Adrenal gland (tissue), 12 donors: ENCODE data around the gene FBXO10. TPM values are rescaled to one million over a fixed set of nuclear protein-coding genes. Genes with fewer than 3 reads are reported as not detected.

Experiments
- DNase-seq, 7 donors: peaks; one replicate each; pipeline ENCODE4 v3.0.0-alpha.2; 2019 to 2020
- H3K27ac ChIP-seq, 5 donors: fragments of 200-600 bp; sonication (generic) in 4 of 5; 1 replicate in 3 of 5; 2 replicates in 2 of 5; pipeline versions ENCODE4 v1.5.1 to v1.8.0; 2016 to 2020; ENCODE audit warnings: mild to moderate bottlenecking in 1 of 5
- H3K27me3 ChIP-seq: fragments of 200-600 bp; 2 replicates; pipeline ENCODE4 v1.8.0; 2021
- H3K36me3 ChIP-seq, 2 donors: fragments of 200-600 bp; replicated peaks in 1 of 2; 1 replicate in 1 of 2; 2 replicates in 1 of 2; pipeline versions ENCODE4 v1.5.1 to v1.8.0; 2018 to 2022
- H3K4me1 ChIP-seq, 2 donors: fragments of 200-600 bp; replicated peaks in 1 of 2; 1 replicate in 1 of 2; 2 replicates in 1 of 2; pipeline versions ENCODE4 v1.5.1 to v1.8.0; 2018 to 2021
- H3K4me3 ChIP-seq, 4 donors: fragments of 200-600 bp; sonication (generic) in 3 of 4; one replicate each; pipeline ENCODE4 v1.5.1; 2016 to 2018
- H3K9me3 ChIP-seq, 3 donors: fragments of 200-600 bp; sonication (generic) in 1 of 3; replicated peaks in 1 of 3; 1 replicate in 2 of 3; 2 replicates in 1 of 3; pipeline versions ENCODE4 v1.5.1 to v1.8.0; 2016 to 2021
- POLR2A ChIP-seq, 2 donors: fragments of 450-650 bp; IDR thresholded peaks; one replicate each; pipeline ENCODE4 v1.6.1; 2017; ENCODE audit warnings: antibody characterized with exemption in 2 of 2, mild to moderate bottlenecking in 2 of 2, moderate library complexity in 1 of 2
- WGBS, 4 donors: extraction: QIAGEN DNeasy Blood & Tissue Kit in 2 of 4; methylation state at CpG; one replicate each; pipeline versions ENCODE4 v1.1.5 to v1.1.7; 2013 to 2017; 5-methylcytosine and 5-hydroxymethylcytosine counted together
- intact Hi-C, 2 donors: fragments of 100-400 bp; cut with DNase I; formaldehyde crosslinking; loops; one replicate each; pipeline versions ENCODE4 v1.14.1 to v1.15.0; 2022 to 2023
- polyA plus RNA-seq, 3 donors: library from polyadenylated mRNA; stranded (reverse); fragments of 200-250 nt in 2 of 3; fragments of 350-450 nt in 1 of 3; fragmentation: Illumina TruSeq in 1 of 3; extraction: RNeasy Lipid Tissue Mini Kit (QIAGEN cat#74804) in 1 of 3; gene quantifications; one replicate each; pipeline ENCODE4 v1.2.3, GENCODE V29; 2013 to 2014
- total RNA-seq, 9 donors: library from RNA; depleted of rRNA in 4 of 9; stranded (reverse); fragments of >200 nt in 4 of 9; fragments of 120-200 nt in 1 of 9; fragmentation: NEBNext Ultra II Directional in 1 of 9; extraction: Animal tissue kit (Norgen Biotek cat#: 25700) in 1 of 9; gene quantifications; one replicate each; pipeline versions ENCODE4 v1.1.0 to v1.2.4, GENCODE V29; 2013 to 2023
- TF ChIP-seq, protein P1 (sequence below), 6 experiments: fragments of 450-650 bp in 4 of 6; fragments of 200-600 bp in 2 of 6; sonication (generic) in 1 of 6; IDR thresholded peaks; 1 replicate in 5 of 6; 2 replicates in 1 of 6; pipeline versions ENCODE4 v1.5.1 to v1.8.0; 2016 to 2021; ENCODE audit warnings: antibody characterized with exemption in 6 of 6, mild to moderate bottlenecking in 2 of 6, moderate library complexity in 1 of 6
- donor health status: healthy with polysubstance abuse.
- donor health status: Bipolar disorder and iron deficiency.
- donor health status: DM: yes; HTN: yes; CAD: no.
- donor health status: DM: no; HTN: no; CAD: no.
- donor health status: DM: no; HTN: no; CAD: no.
- donor health status: DM: yes; HTN: yes; CAD: no.

Gene FBXO10
- total and polyA plus RNA-seq, 12 donors = 7.2 to 86.6 (median 12.3) TPM

DNA sequence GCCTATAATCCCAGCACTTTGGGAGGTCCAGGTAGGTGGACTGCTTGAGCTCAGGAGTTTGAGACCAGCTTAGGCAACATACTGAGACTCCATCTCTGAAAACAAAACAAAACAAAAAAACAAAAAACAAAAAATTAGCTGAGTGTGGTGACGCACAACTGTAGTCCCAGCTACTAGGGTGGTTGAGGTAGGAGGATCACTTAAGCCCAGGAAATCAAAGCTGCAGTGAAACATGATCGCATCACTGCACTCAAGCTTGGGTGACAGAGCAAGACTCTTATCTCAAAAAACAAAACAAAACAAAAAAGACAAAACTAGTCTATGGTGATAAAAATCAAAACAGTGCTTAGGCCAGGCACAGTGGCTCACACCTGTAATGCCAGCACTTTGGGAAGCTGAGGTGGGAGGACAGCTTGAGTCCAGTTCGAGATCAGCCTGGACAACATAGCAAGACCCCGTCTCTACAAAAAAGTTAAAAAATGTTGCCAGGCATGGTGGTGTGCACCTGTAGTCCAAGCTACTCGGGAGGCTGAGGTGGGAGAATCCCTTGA is 28.8 kb downstream of the FBXO10 start:
- no peak overlapping the region for H3K27ac ChIP-seq
- H3K36me3 ChIP-seq = no peaks in the 10 kb centered on the region
- no peak for TF ChIP-seq POLR2A (IDR thresholded peaks at IDR 0.05)
- TF ChIP-seq, protein P1, sequence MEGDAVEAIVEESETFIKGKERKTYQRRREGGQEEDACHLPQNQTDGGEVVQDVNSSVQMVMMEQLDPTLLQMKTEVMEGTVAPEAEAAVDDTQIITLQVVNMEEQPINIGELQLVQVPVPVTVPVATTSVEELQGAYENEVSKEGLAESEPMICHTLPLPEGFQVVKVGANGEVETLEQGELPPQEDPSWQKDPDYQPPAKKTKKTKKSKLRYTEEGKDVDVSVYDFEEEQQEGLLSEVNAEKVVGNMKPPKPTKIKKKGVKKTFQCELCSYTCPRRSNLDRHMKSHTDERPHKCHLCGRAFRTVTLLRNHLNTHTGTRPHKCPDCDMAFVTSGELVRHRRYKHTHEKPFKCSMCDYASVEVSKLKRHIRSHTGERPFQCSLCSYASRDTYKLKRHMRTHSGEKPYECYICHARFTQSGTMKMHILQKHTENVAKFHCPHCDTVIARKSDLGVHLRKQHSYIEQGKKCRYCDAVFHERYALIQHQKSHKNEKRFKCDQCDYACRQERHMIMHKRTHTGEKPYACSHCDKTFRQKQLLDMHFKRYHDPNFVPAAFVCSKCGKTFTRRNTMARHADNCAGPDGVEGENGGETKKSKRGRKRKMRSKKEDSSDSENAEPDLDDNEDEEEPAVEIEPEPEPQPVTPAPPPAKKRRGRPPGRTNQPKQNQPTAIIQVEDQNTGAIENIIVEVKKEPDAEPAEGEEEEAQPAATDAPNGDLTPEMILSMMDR (IDR thresholded peaks at IDR 0.05) = no peak
- 95 to 97% (median 96%) methylated on average over 5 of the region's 5 CpGs for WGBS, 4 donors
- H3K27me3 ChIP-seq = no peaks in the 10 kb centered on the region
- no peak for DNase-seq
- intact Hi-C loops = no loop called here
- peaks cover 9 to 23% of the 10 kb centered on the region in 2 donors for H3K4me1 ChIP-seq
- no peak overlapping the region for H3K4me3 ChIP-seq
- H3K9me3 ChIP-seq = no peaks in the 10 kb centered on the region

DNA sequence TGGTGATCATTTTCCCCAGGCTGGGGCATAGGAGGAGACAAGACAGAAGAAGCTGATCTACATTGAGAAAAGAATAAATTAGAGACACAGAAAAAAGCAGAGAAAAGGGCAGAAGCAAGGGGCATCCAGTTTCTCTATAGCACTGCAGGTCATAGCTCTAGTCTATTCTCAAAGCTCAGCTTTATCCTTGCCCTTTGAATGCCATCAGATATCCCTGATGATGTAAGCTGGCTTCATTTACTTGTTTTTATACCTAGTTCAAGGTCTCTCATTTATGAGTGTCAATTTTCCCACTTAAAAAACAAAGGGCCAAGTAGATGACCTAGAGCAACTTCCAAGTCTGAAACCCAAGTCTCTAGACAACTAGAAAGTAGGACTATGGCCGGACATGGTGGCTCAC is 32.7 kb downstream of the FBXO10 start:
- peak overlapping the region in 1 of 5 donors; percentile 11 for H3K27ac ChIP-seq
- DNase-seq = no peak
- H3K4me1 ChIP-seq = peaks cover 9 to 16% of the 10 kb centered on the region in 2 donors
- intact Hi-C loops = no loop called here
- H3K36me3 ChIP-seq = peaks cover 0 to 15% of the 10 kb centered on the region in 2 donors
- H3K9me3 ChIP-seq = no peaks in the 10 kb centered on the region
- no peak overlapping the region for H3K4me3 ChIP-seq
- TF ChIP-seq, protein P1 (IDR thresholded peaks at IDR 0.05) = no peak
- TF ChIP-seq POLR2A (IDR thresholded peaks at IDR 0.05) = no peak
- 73 to 93% (median 84%) methylated on average over 1 of the region's 1 CpG for WGBS, 4 donors
- H3K27me3 ChIP-seq = no peaks in the 10 kb centered on the region

DNA sequence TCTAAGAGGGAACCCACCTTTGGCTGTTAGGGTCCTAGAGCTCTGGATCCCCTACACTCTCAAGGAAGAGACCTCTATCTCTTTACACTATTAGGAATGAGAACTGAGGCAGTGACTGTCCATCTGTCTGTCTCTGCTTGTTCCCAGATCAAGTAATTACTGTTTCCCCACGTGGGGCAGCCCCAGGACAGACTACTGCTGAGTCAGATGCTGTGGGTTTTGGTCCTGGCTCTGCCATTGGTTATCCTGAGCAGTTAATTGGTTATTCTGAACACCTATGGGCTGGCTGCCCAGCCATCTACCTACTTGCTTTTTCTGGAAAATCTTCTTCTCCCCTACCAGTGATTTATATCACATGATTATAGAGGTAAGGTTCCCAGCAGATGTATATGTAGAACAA is 33.3 kb downstream of the FBXO10 start:
- intact Hi-C loops = no loop called here
- 36 to 78% (median 62%) methylated on average over 1 of the region's 1 CpG for WGBS, 4 donors
- H3K36me3 ChIP-seq = peaks cover 0 to 21% of the 10 kb centered on the region in 2 donors
- no peaks in the 10 kb centered on the region for H3K27me3 ChIP-seq
- no peak for TF ChIP-seq POLR2A (IDR thresholded peaks at IDR 0.05)
- TF ChIP-seq, protein P1 (IDR thresholded peaks at IDR 0.05) = no peak
- H3K27ac ChIP-seq = peak overlapping the region in 1 of 5 donors; percentile 11
- no peak for DNase-seq
- H3K4me3 ChIP-seq = no peak overlapping the region
- H3K4me1 ChIP-seq = peaks cover 9 to 16% of the 10 kb centered on the region in 2 donors
- no peaks in the 10 kb centered on the region for H3K9me3 ChIP-seq

DNA sequence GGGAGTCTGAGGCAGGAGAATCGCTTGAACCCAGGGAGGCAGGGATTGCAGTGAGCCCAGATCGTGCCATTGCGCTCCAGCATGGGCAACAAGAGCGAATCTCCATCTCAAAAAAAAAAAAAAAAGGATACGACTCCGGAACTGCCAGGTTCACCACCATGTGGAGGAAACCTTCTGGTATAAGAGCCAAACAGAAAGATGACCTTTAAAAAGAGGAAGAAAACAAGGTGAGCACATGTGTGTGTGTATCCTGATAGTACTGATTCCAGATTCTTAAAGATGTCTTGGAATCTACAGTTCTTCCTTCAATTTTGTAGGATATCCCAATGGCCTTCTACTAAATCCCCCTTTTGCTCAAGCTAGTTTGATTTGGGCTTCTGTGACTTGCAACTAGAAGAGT is 33.7 kb downstream of the FBXO10 start:
- no peak for DNase-seq
- peaks cover 9 to 16% of the 10 kb centered on the region in 2 donors for H3K4me1 ChIP-seq
- no peak overlapping the region for H3K4me3 ChIP-seq
- TF ChIP-seq POLR2A (IDR thresholded peaks at IDR 0.05) = no peak
- TF ChIP-seq, protein P1 (IDR thresholded peaks at IDR 0.05) = no peak
- H3K27ac ChIP-seq = no peak overlapping the region
- peaks cover 0 to 25% of the 10 kb centered on the region in 2 donors for H3K36me3 ChIP-seq
- H3K9me3 ChIP-seq = no peaks in the 10 kb centered on the region
- no peaks in the 10 kb centered on the region for H3K27me3 ChIP-seq
- WGBS, 4 donors = 97 to 99% (median 99%) methylated on average over 6 of the region's 6 CpGs
- intact Hi-C loops = no loop called here
